ENCODE measurements around the gene KMT5B.

KMT5B gene

DNA sequence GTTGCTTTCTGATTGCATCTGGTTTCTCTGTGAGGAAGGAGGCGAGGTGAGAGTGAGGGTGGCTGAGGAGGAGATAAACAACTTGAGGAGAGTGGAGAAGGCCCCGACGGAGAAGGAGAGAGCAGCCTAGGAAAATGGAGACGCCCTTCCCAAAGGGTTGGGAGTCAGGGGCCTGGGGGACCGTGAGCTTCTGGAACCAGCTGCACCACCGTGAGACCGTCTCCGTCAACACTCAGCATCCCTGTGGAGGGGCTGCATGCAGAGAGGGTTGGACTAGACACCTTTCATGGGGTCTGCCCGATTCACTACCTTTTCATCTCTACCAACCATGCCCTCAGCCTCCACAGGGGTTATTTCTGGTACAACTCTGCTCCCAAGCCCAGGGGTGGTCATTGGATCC lies 13.3 kb upstream of the KMT5B start:
- Histone ChIP-seq H3K9ac (ENCODE audit: low read length) (no peak overlapping the region), H3K9me2 (ENCODE audit: low read depth, low read length) (no peaks in the 10 kb centered on the region), H3K4me3 (ENCODE audit: low read depth, low read length, poor library complexity, severe bottlenecking) (no peak overlapping the region), H3F3A (ENCODE audit: insufficient read depth, low read length) (no peaks in the 10 kb centered on the region), H3K36me3 (ENCODE audit: insufficient read depth, low read length) (no peaks in the 10 kb centered on the region; the same call in 1 of the 2 replicates), H3K27me3 (ENCODE audit: insufficient read depth, low read length) (peaks cover 15% of the 10 kb centered on the region; the same call in 1 of the 2 replicates), H3K4me1 (ENCODE audit: insufficient read depth, low read length, severe bottlenecking) (no peaks in the 10 kb centered on the region), H4K20me1 (ENCODE audit: insufficient read depth, low read length) (no peaks in the 10 kb centered on the region), H3K79me2 (ENCODE audit: insufficient read depth, low read length) (no peaks in the 10 kb centered on the region), H3K9me3 (ENCODE audit: low read length) (peaks cover 14% of the 10 kb centered on the region), H2AFZ (ENCODE audit: low read length) (no peak overlapping the region), H3K4me2 (ENCODE audit: low read length) (no peak overlapping the region), H3K27ac (ENCODE audit: low read depth, low read length, poor library complexity, severe bottlenecking) (no peak overlapping the region)
- TF ChIP-seq EZH2 (IDR thresholded peaks at IDR 0.05; ENCODE audit: borderline replicate concordance, low read length) = no peak
- no peak for TF ChIP-seq CTCF (IDR thresholded peaks at IDR 0.05; ENCODE audit: low read length)

- Histone ChIP-seq H3K9me2 (ENCODE audit: low read depth, low read length) (no peaks in the 10 kb centered on the region), H3K79me2 (ENCODE audit: insufficient read depth, low read length) (no peaks in the 10 kb centered on the region), H3K9me3 (ENCODE audit: low read length) (peaks cover 11% of the 10 kb centered on the region), H3K4me2 (ENCODE audit: low read length) (no peak overlapping the region), H3K9ac (ENCODE audit: low read length) (no peak overlapping the region), H3K27ac (ENCODE audit: low read depth, low read length, poor library complexity, severe bottlenecking) (no peak overlapping the region), H2AFZ (ENCODE audit: low read length) (no peak overlapping the region), H3F3A (ENCODE audit: insufficient read depth, low read length) (no peaks in the 10 kb centered on the region), H3K27me3 (ENCODE audit: insufficient read depth, low read length) (peaks cover 15% of the 10 kb centered on the region; the same call in 1 of the 2 replicates), H4K20me1 (ENCODE audit: insufficient read depth, low read length) (no peaks in the 10 kb centered on the region), H3K4me1 (ENCODE audit: insufficient read depth, low read length, severe bottlenecking) (no peaks in the 10 kb centered on the region), H3K4me3 (ENCODE audit: low read depth, low read length, poor library complexity, severe bottlenecking) (no peak overlapping the region), H3K36me3 (ENCODE audit: insufficient read depth, low read length) (no peaks in the 10 kb centered on the region)
- TF ChIP-seq CTCF (IDR thresholded peaks at IDR 0.05; ENCODE audit: low read length) = no peak
- no peak for TF ChIP-seq EZH2 (IDR thresholded peaks at IDR 0.05; ENCODE audit: borderline replicate concordance, low read length)
Measured at GRCh38 chr11:68224606-68225005, 11.5 kb upstream of the KMT5B start.

DNA sequence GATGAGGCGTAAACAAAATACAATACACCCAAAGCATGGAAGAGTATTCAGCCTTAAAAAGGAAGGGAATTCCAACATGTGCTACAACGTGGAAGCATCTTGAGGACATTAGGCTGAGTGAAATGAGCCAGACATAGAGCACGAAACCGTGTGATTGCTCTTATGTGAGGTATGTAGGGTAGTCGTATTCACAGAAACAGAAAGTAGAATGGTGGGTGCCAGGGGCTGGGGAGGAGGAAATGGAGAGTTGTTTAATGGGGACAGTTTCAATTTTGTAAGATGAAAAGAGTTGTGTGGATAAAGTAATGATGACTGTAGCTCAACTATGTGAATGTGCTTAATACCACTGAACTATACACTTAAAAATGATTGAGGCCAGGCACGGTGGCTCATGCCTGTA lies 10.2 kb upstream of the KMT5B start:
- Histone ChIP-seq H2AFZ (ENCODE audit: low read length) (no peak overlapping the region), H3K79me2 (ENCODE audit: insufficient read depth, low read length) (no peaks in the 10 kb centered on the region), H3K4me1 (ENCODE audit: insufficient read depth, low read length, severe bottlenecking) (no peaks in the 10 kb centered on the region), H3K36me3 (ENCODE audit: insufficient read depth, low read length) (no peaks in the 10 kb centered on the region), H3F3A (ENCODE audit: insufficient read depth, low read length) (no peaks in the 10 kb centered on the region), H3K27ac (ENCODE audit: low read depth, low read length, poor library complexity, severe bottlenecking) (no peak overlapping the region), H3K4me3 (ENCODE audit: low read depth, low read length, poor library complexity, severe bottlenecking) (no peak overlapping the region), H4K20me1 (ENCODE audit: insufficient read depth, low read length) (no peaks in the 10 kb centered on the region), H3K9me2 (ENCODE audit: low read depth, low read length) (no peaks in the 10 kb centered on the region), H3K9ac (ENCODE audit: low read length) (no peak overlapping the region), H3K9me3 (ENCODE audit: low read length) (no peaks in the 10 kb centered on the region), H3K27me3 (ENCODE audit: insufficient read depth, low read length) (peaks cover 6% of the 10 kb centered on the region; the same call in 1 of the 2 replicates), H3K4me2 (ENCODE audit: low read length) (no peak overlapping the region)
- no peak for TF ChIP-seq EZH2 (IDR thresholded peaks at IDR 0.05; ENCODE audit: borderline replicate concordance, low read length)
- no peak for TF ChIP-seq CTCF (IDR thresholded peaks at IDR 0.05; ENCODE audit: low read length)

Measured in OCI-LY1 (cell line).